ENCODE results near the gene BATF3. TPM values are rescaled to one million over a fixed set of nuclear protein-coding genes. Genes with fewer than 3 reads are reported as not detected.
"Not testable (repeated sequence)": the region's sequence is repeated elsewhere in the genome, so short reads cannot be mapped to it uniquely, and the experiment has no call there.

The BATF3 gene
- total and polyA plus RNA-seq, 9 of the 15 experiments (the other 6 are each of a cell fraction or from before 2014, with no cell fraction given) = 0.40 to 3.8 (median 2.0) TPM

- Histone ChIP-seq H3K79me2 (ENCODE audit: control insufficient read depth, insufficient read depth, low read length) (no peaks in the 10 kb centered on the region), H3K9me3 (replicated peaks; ENCODE audit: control insufficient read depth, insufficient read depth, low read depth, low read length) (no peaks in the 10 kb centered on the region), H3K9ac (ENCODE audit: insufficient read depth in 1 of 2, low read depth in 2 of 2, low read length in 2 of 2) (no peak overlapping the region; a peak in 1 of 4 replicates), H3K4me3 (no peak overlapping the region), H3K4me1 (replicated peaks in 1 of 2; ENCODE audit: control insufficient read depth in 2 of 2, insufficient read depth in 2 of 2, low read length in 2 of 2) (peaks cover 3 to 9% of the 10 kb centered on the region in 2 experiments; a peak in 4 of 5 replicates), H3K27me3 (ENCODE audit: control insufficient read depth in 2 of 2, insufficient read depth in 2 of 2, low read length in 2 of 2) (peaks cover 8 to 30% of the 10 kb centered on the region in 2 experiments; a peak in 4 of 5 replicates), H3K27ac (ENCODE audit: extremely low read depth, low read depth, low read length) (no peak overlapping the region), H2AFZ (ENCODE audit: low read depth, low read length) (no peak overlapping the region), H3K4me2 (ENCODE audit: insufficient read depth, low read length) (no peak overlapping the region), H3K9me1 (ENCODE audit: control insufficient read depth, insufficient read depth, low read length) (no peaks in the 10 kb centered on the region), H4K20me1 (replicated peaks; ENCODE audit: control insufficient read depth, insufficient read depth, low read length) (peaks cover 4% of the 10 kb centered on the region; the same call in 1 of the 2 replicates), H3K36me3 (ENCODE audit: control insufficient read depth, insufficient read depth, low read length) (no peaks in the 10 kb centered on the region)
- FAIRE-seq = no peak
- in situ Hi-C loops (cut with MboI) = no loop called here
- BruUV-seq (replicated peaks) = no TSS peak
- TF ChIP-seq GTF3C2 (IDR thresholded peaks at IDR 0.05; ENCODE audit: borderline replicate concordance, extremely low read depth, insufficient read length) = no peak
- no peak for TF ChIP-seq ILK (tag; IDR thresholded peaks at IDR 0.05; ENCODE audit: borderline replicate concordance, low read depth)
- TF ChIP-seq CEBPG (CRISPR knock-in tag; IDR thresholded peaks at IDR 0.05) = no peak
- TF ChIP-seq CEBPG (tag; conservative IDR thresholded peaks at IDR 0.05 in 1 of 2, IDR thresholded peaks at IDR 0.05 in 1 of 2) = peak; percentile 53 to 73
- no peak for TF ChIP-seq MYBL2 (IDR thresholded peaks at IDR 0.05; ENCODE audit: low read depth)
- TF ChIP-seq MYBL2 (CRISPR knock-in tag; IDR thresholded peaks at IDR 0.05; ENCODE audit: borderline replicate concordance) = no peak
- TF ChIP-seq SAP30 (IDR thresholded peaks at IDR 0.05; ENCODE audit: borderline replicate concordance, insufficient read depth, low read depth, low read length, poor library complexity, severe bottlenecking) = no peak
- TF ChIP-seq CEBPB (tag; IDR thresholded peaks at IDR 0.05) = peak; percentile 73
- TF ChIP-seq KAT7 (CRISPR knock-in tag; IDR thresholded peaks at IDR 0.05; ENCODE audit: borderline replicate concordance) = no peak
- WGBS (ENCODE audit: insufficient coverage, low coverage, missing lambda C conversion rate) = 19% methylated on average over 11 of the region's 11 CpGs
- no peak for DNase-seq (ENCODE audit: extremely low read depth in 1 of 4, low spot score in 3 of 4)
- ATAC-seq = no peak
- ChIA-PET POLR2A (interaction anchor here (0.7 to 1.3 kb wide), 9 partner anchors 10 to 776 kb away, joined by 3 to 6 read pairs (median 3); partner anchors contain the start of gene ATF3), CTCF (ENCODE audit: low intra/inter-chr PET ratio) (interaction anchor here (1.2 to 1.9 kb wide), 3 partner anchors 8 to 331 kb away, joined by 3 to 14 read pairs (median 8); no protein-coding TSS in a partner anchor)
- intact Hi-C loops (cut with micrococcal nuclease) = loop anchor here (1.0 to 5.0 kb wide), 6 partner anchors 118 to 403 kb away; no protein-coding TSS in a partner anchor
Measured at GRCh38 chr1:212664409-212665199, 35.0 kb downstream of the BATF3 start.

GRCh38 chr1:212658250-212658649 is 41.4 kb downstream of the BATF3 start:
- H3K4me2 ChIP-seq (ENCODE audit: insufficient read depth, low read length); H3K4me1 ChIP-seq (replicated peaks in 1 of 2; ENCODE audit: control insufficient read depth in 2 of 2, insufficient read depth in 2 of 2, low read length in 2 of 2); CTCF ChIA-PET (ENCODE audit: low intra/inter-chr PET ratio); H3K4me3 ChIP-seq; BruUV-seq (replicated peaks); H2AFZ ChIP-seq (ENCODE audit: low read depth, low read length); ATAC-seq; in situ Hi-C loops (cut with MboI); H3K36me3 ChIP-seq (ENCODE audit: control insufficient read depth, insufficient read depth, low read length); H3K9ac ChIP-seq (ENCODE audit: insufficient read depth in 1 of 2, low read depth in 2 of 2, low read length in 2 of 2); H3K27ac ChIP-seq (ENCODE audit: extremely low read depth, low read depth, low read length); H3K9me1 ChIP-seq (ENCODE audit: control insufficient read depth, insufficient read depth, low read length); H3K79me2 ChIP-seq (ENCODE audit: control insufficient read depth, insufficient read depth, low read length); H4K20me1 ChIP-seq (replicated peaks; ENCODE audit: control insufficient read depth, insufficient read depth, low read length); H3K9me3 ChIP-seq (replicated peaks; ENCODE audit: control insufficient read depth, insufficient read depth, low read depth, low read length); intact Hi-C loops (cut with micrococcal nuclease); FAIRE-seq; DNase-seq (ENCODE audit: extremely low read depth in 1 of 4, low spot score in 3 of 4): not testable (repeated sequence)
- WGBS (ENCODE audit: insufficient coverage, low coverage, missing lambda C conversion rate) = 5% methylated on average over 7 of the region's 7 CpGs
- H3K27me3 ChIP-seq (ENCODE audit: control insufficient read depth in 2 of 2, insufficient read depth in 2 of 2, low read length in 2 of 2) = peaks cover 7 to 35% of the 10 kb centered on the region in 2 experiments; a peak in 3 of 5 replicates
- POLR2A ChIA-PET = interaction anchor here (1.3 kb wide), 1 partner anchor 44 kb away, joined by 3 read pairs; no protein-coding TSS in a partner anchor
